ENCODE results near the gene ULK1. TPM values are rescaled to one million over a fixed set of nuclear protein-coding genes. Genes with fewer than 3 reads are reported as not detected.
"Not testable (repeated sequence)": the region's sequence is repeated elsewhere in the genome, so short reads cannot be mapped to it uniquely, and the experiment has no call there.

Gene ULK1
- total and polyA plus RNA-seq, 3 donors from 2014 or later = 29.2 to 53.5 (median 49.9) TPM

- Histone ChIP-seq H3K27ac (no peak overlapping the region), H3K4me3 (no peak overlapping the region), H3K27me3 (no peaks in the 10 kb centered on the region), H3K36me3 (ENCODE audit: low read depth, missing control alignments) (no peaks in the 10 kb centered on the region), H3K9me3 (no peaks in the 10 kb centered on the region), H3K4me1 (no peaks in the 10 kb centered on the region)
- DNase-seq = no peak
- 80 to 81% methylated on average over 16 of the region's 16 CpGs for WGBS, 2 donors
- no peak for TF ChIP-seq POLR2A (IDR thresholded peaks at IDR 0.05)
- TF ChIP-seq CTCF (IDR thresholded peaks at IDR 0.05) = no peak
- intact Hi-C loops (cut with DNase I; ENCODE audit: low total_unique reads) = no loop called here
Observed at GRCh38 chr12:131882804-131883520, 11.5 kb upstream of the ULK1 start.

- no peak for DNase-seq
- 88 to 97% methylated on average over 4 of the region's 4 CpGs for WGBS, 2 donors
- TF ChIP-seq CTCF (IDR thresholded peaks at IDR 0.05) = no peak
- no peak for TF ChIP-seq POLR2A (IDR thresholded peaks at IDR 0.05)
- H3K4me3 ChIP-seq = no peak overlapping the region
- H3K4me1 ChIP-seq = no peaks in the 10 kb centered on the region
- no peaks in the 10 kb centered on the region for H3K9me3 ChIP-seq
- no peaks in the 10 kb centered on the region for H3K36me3 ChIP-seq (ENCODE audit: low read depth, missing control alignments)
- no peaks in the 10 kb centered on the region for H3K27me3 ChIP-seq
- H3K27ac ChIP-seq = no peak overlapping the region
- intact Hi-C loops (cut with DNase I; ENCODE audit: low total_unique reads) = no loop called here
Observed at GRCh38 chr12:131883521-131883900, 10.9 kb upstream of the ULK1 start.

GRCh38 chr12:131885076-131885475 is 9.3 kb upstream of the ULK1 start:
- 91 to 95% methylated on average over 8 of the region's 8 CpGs for WGBS, 2 donors
- intact Hi-C loops (cut with DNase I; ENCODE audit: low total_unique reads) = not testable (repeated sequence)

GRCh38 chr12:131885543-131886057 is 8.8 kb upstream of the ULK1 start:
- H3K27ac ChIP-seq = no peak overlapping the region
- H3K36me3 ChIP-seq (ENCODE audit: low read depth, missing control alignments) = no peaks in the 10 kb centered on the region
- no peak for DNase-seq
- H3K4me3 ChIP-seq = no peak overlapping the region
- H3K9me3 ChIP-seq = no peaks in the 10 kb centered on the region
- WGBS, 2 donors = 88 to 94% methylated on average over 7 of the region's 7 CpGs
- no peaks in the 10 kb centered on the region for H3K4me1 ChIP-seq
- no peaks in the 10 kb centered on the region for H3K27me3 ChIP-seq
- intact Hi-C loops (cut with DNase I; ENCODE audit: low total_unique reads) = no loop called here
- TF ChIP-seq POLR2A (IDR thresholded peaks at IDR 0.05) = no peak
- no peak for TF ChIP-seq CTCF (IDR thresholded peaks at IDR 0.05)

More at GRCh38 chr12:131885076-131885475, 9.3 kb upstream of the ULK1 start:
- not testable (repeated sequence) for H3K27ac ChIP-seq; H3K4me3 ChIP-seq; H3K36me3 ChIP-seq (ENCODE audit: low read depth, missing control alignments); H3K4me1 ChIP-seq; DNase-seq; H3K27me3 ChIP-seq; H3K9me3 ChIP-seq

- H3K9me3 ChIP-seq; H3K27ac ChIP-seq; intact Hi-C loops (cut with DNase I; ENCODE audit: low total_unique reads): not testable (repeated sequence)
Observed at GRCh38 chr12:131891722-131892121, 2.7 kb upstream of the ULK1 start.

More at GRCh38 chr12:131891722-131892121, 2.7 kb upstream of the ULK1 start:
- not testable (repeated sequence) for H3K36me3 ChIP-seq (ENCODE audit: low read depth, missing control alignments); H3K4me3 ChIP-seq; DNase-seq; H3K27me3 ChIP-seq; H3K4me1 ChIP-seq
- 81 to 85% methylated on average over 8 of the region's 8 CpGs for WGBS, 2 donors
